Kidney (tissue), 14 donors: ENCODE results near the gene CUX1. TPM values are rescaled to one million over a fixed set of nuclear protein-coding genes. Genes with fewer than 3 reads are reported as not detected.

Source experiments
- DNase-seq, 5 donors: peaks; one replicate each; pipeline ENCODE4 v3.0.0-alpha.2; 2013 to 2020
- FAIRE-seq: peaks from 2 replicates; lab custom pipeline; 2012; peaks lifted over from hg19 to GRCh38; lab: Jason Lieb, UNC
- H3K27ac ChIP-seq, 2 donors: one replicate each; pipeline ENCODE4 v1.7.0; 2013; ENCODE audit warnings: low read depth in 2 of 2, low read length in 2 of 2, inconsistent platforms in 1 of 2
- H3K27me3 ChIP-seq: one replicate; pipeline ENCODE4 v1.7.1; 2013; ENCODE audit warnings: low read length, inconsistent platforms; ENCODE audit not compliant: control insufficient read depth, insufficient read depth
- H3K36me3 ChIP-seq, 3 donors: one replicate each; pipeline versions ENCODE4 v1.7.0 to v1.7.1; 2013; ENCODE audit warnings: low read length in 3 of 3, control low read depth in 1 of 3, inconsistent platforms in 1 of 3; ENCODE audit not compliant: insufficient read depth in 3 of 3, control insufficient read depth in 2 of 3
- H3K4me1 ChIP-seq, 3 donors: one replicate each; pipeline versions ENCODE4 v1.7.0 to v1.7.1; 2013; ENCODE audit warnings: low read length in 3 of 3, inconsistent platforms in 1 of 3, low read depth in 1 of 3; ENCODE audit not compliant: control insufficient read depth in 2 of 3, insufficient read depth in 2 of 3
- H3K4me3 ChIP-seq, 3 donors: one replicate each; pipeline versions ENCODE4 v1.7.0 to v1.8.1; 2013; ENCODE audit warnings: low read length in 3 of 3, control low read depth in 1 of 3, inconsistent platforms in 1 of 3
- H3K9ac ChIP-seq, 3 donors: one replicate each; pipeline versions ENCODE4 v1.7.0 to v1.7.1; 2013; ENCODE audit warnings: low read length in 3 of 3, control low read depth in 1 of 3, inconsistent platforms in 1 of 3
- H3K9me3 ChIP-seq, 3 donors: one replicate each; pipeline versions ENCODE4 v1.7.0 to v1.7.1; 2013; ENCODE audit warnings: low read length in 3 of 3, control low read depth in 1 of 3, inconsistent platforms in 1 of 3; ENCODE audit not compliant: control insufficient read depth in 2 of 3, insufficient read depth in 1 of 3
- CTCF ChIP-seq: IDR thresholded peaks from 3 replicates; pipeline ENCODE4 v1.5.1; 2012; ENCODE audit warnings: mild to moderate bottlenecking, moderate library complexity, borderline replicate concordance; ENCODE audit not compliant: insufficient read depth; ENCODE audit errors: extremely low read depth
- intact Hi-C: fragments of 100-400 bp; cut with DNase I; formaldehyde crosslinking; loops from one replicate; pipeline ENCODE4 v1.11.1; 2022
- polyA plus RNA-seq: library from polyadenylated mRNA; stranded (reverse); fragments of 350-450 nt; fragmentation: Illumina TruSeq; extraction: RNeasy Lipid Tissue Mini Kit (QIAGEN cat#74804); gene quantifications from one replicate; pipeline ENCODE4 v1.2.3, GENCODE V29; 2014; ENCODE audit warnings: low read depth, low replicate concordance; ENCODE audit not compliant: insufficient read depth
- total RNA-seq: library from RNA; stranded (reverse); fragmentation: NEBNext Ultra II Directional; extraction: Animal tissue kit (Norgen Biotek cat#: 25700); gene quantifications from one replicate; pipeline ENCODE4 v1.2.1, GENCODE V29; 2021
- donor health status: control.
- donor health status: control.
- donor health status: control.
- donor health status: control.
- donor health status: control.
- donor health status: DM: yes; HTN: yes; CAD: no.
- donor health status: Normal renal cell carcinoma (clear cell type).

Gene CUX1
- total and polyA plus RNA-seq, 2 donors from 2014 or later, result 71.4 to 126 TPM

- no peaks in the 10 kb centered on the region for H3K27me3 ChIP-seq
- DNase-seq (peak in 2 of 5 donors; percentile 53 to 74), FAIRE-seq (no peak)
- no peaks in the 10 kb centered on the region for H3K9me3 ChIP-seq
- H3K27ac ChIP-seq, result no peak overlapping the region
- no peak overlapping the region for H3K4me3 ChIP-seq
- peaks cover 0 to 28% (median 14%) of the 10 kb centered on the region in 3 donors for H3K4me1 ChIP-seq
- no peaks in the 10 kb centered on the region for H3K36me3 ChIP-seq
- no peak overlapping the region for H3K9ac ChIP-seq
- TF ChIP-seq CTCF, result no peak
- intact Hi-C loops, result no loop called here
These were observed 133.2 kb downstream of the CUX1 start for GRCh38 chr7:101950450-101951119.

- intact Hi-C loops, result no loop called here
- H3K4me1 ChIP-seq, result peaks cover 0 to 28% (median 14%) of the 10 kb centered on the region in 3 donors
- DNase-seq (no peak), FAIRE-seq (no peak)
- H3K36me3 ChIP-seq, result no peaks in the 10 kb centered on the region
- no peak overlapping the region for H3K9ac ChIP-seq
- no peak overlapping the region for H3K4me3 ChIP-seq
- no peaks in the 10 kb centered on the region for H3K27me3 ChIP-seq
- TF ChIP-seq CTCF, result no peak
- H3K9me3 ChIP-seq, result no peaks in the 10 kb centered on the region
- no peak overlapping the region for H3K27ac ChIP-seq
These were observed 134.3 kb downstream of the CUX1 start for GRCh38 chr7:101951757-101952156.

- Histone ChIP-seq H3K27me3 (no peaks in the 10 kb centered on the region), H3K9ac (no peak overlapping the region), H3K9me3 (no peaks in the 10 kb centered on the region), H3K4me3 (no peak overlapping the region), H3K27ac (peak overlapping the region in 1 of 2 donors; percentile 11), H3K36me3 (no peaks in the 10 kb centered on the region), H3K4me1 (peaks cover 0 to 27% (median 14%) of the 10 kb centered on the region in 3 donors)
- TF ChIP-seq CTCF, result no peak
- no peak for FAIRE-seq
- DNase-seq, result peak in 2 of 5 donors; percentile 42 to 66
- intact Hi-C loops, result no loop called here
These were observed 135.2 kb downstream of the CUX1 start for GRCh38 chr7:101952355-101953247.
